Mesothelial cell of epicardium (in vitro differentiated cells): ENCODE data around the gene PRM3. TPM values are rescaled to one million over a fixed set of nuclear protein-coding genes. Genes with fewer than 3 reads are reported as not detected.

Experiments
- DNase-seq, 2 experiments: peaks; one replicate each; pipeline ENCODE4 v3.0.0; 2021; ENCODE audit warnings: low spot score in 2 of 2; ENCODE audit not compliant: unreplicated experiment in 2 of 2
- H3K27ac Mint-ChIP-seq: 2 replicates; pipeline ENCODE4 v1.8.0; 2021; ENCODE audit warnings: mixed read lengths
- H3K27me3 Mint-ChIP-seq: 2 replicates; pipeline ENCODE4 v1.8.0; 2021; ENCODE audit warnings: low read depth, mixed read lengths
- H3K36me3 Mint-ChIP-seq: 2 replicates; pipeline ENCODE4 v1.8.0; 2021; ENCODE audit warnings: mixed read lengths
- H3K4me1 Mint-ChIP-seq: 2 replicates; pipeline ENCODE4 v1.8.0; 2021; ENCODE audit warnings: mixed read lengths
- H3K4me3 Mint-ChIP-seq: 2 replicates; pipeline ENCODE4 v1.8.0; 2021; ENCODE audit warnings: mild to moderate bottlenecking, moderate library complexity, mixed read lengths
- H3K9me3 Mint-ChIP-seq: 2 replicates; pipeline ENCODE4 v1.8.0; 2021; ENCODE audit warnings: mixed read lengths
- CTCF ChIP-seq: fragments of 200-600 bp; sonication (generic); IDR thresholded peaks from one replicate; pipeline ENCODE4 v1.5.0; 2021; ENCODE audit warnings: antibody characterized with exemption; ENCODE audit not compliant: unreplicated experiment
- total RNA-seq: library from RNA; stranded (reverse); gene quantifications from 3 replicates; pipeline ENCODE4 v1.2.1, GENCODE V29; 2021

The PRM3 gene
- total RNA-seq, 1 donor from 2014 or later: not detected

GRCh38 chr16:11236461-11237254 is 36.8 kb downstream of the PRM3 start:
- TF ChIP-seq CTCF: no peak
- Mint-ChIP-seq H3K27ac (no peak overlapping the region), H3K36me3 (no peaks in the 10 kb centered on the region), H3K4me1 (no peaks in the 10 kb centered on the region), H3K27me3 (no peaks in the 10 kb centered on the region), H3K4me3 (no peak overlapping the region), H3K9me3 (no peaks in the 10 kb centered on the region)
- DNase-seq: no peak

DNA sequence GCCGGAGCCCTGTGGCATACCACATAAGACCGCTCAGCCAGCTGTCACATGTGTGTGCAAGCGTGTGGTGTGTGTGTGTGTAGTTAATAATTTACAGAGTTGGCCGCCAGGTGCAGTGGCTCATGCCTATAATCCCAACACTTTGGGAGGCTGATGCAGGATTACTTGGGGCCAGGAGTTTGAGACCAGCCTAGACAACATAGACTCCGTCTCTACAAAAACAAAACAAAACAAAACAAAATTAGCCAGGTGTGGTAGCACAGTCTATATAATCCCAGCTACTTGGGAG is 37.8 kb downstream of the PRM3 start:
- Mint-ChIP-seq H3K27me3 (no peaks in the 10 kb centered on the region), H3K36me3 (no peaks in the 10 kb centered on the region), H3K9me3 (no peaks in the 10 kb centered on the region), H3K4me1 (no peaks in the 10 kb centered on the region), H3K4me3 (no peak overlapping the region), H3K27ac (no peak overlapping the region)
- no peak for TF ChIP-seq CTCF
- DNase-seq: no peak

GRCh38 chr16:11234884-11235702 is 38.3 kb downstream of the PRM3 start:
- no peak for TF ChIP-seq CTCF
- Mint-ChIP-seq H3K9me3 (no peaks in the 10 kb centered on the region), H3K27ac (no peak overlapping the region), H3K4me1 (no peaks in the 10 kb centered on the region), H3K36me3 (no peaks in the 10 kb centered on the region), H3K4me3 (no peak overlapping the region), H3K27me3 (no peaks in the 10 kb centered on the region)
- no peak for DNase-seq

DNA sequence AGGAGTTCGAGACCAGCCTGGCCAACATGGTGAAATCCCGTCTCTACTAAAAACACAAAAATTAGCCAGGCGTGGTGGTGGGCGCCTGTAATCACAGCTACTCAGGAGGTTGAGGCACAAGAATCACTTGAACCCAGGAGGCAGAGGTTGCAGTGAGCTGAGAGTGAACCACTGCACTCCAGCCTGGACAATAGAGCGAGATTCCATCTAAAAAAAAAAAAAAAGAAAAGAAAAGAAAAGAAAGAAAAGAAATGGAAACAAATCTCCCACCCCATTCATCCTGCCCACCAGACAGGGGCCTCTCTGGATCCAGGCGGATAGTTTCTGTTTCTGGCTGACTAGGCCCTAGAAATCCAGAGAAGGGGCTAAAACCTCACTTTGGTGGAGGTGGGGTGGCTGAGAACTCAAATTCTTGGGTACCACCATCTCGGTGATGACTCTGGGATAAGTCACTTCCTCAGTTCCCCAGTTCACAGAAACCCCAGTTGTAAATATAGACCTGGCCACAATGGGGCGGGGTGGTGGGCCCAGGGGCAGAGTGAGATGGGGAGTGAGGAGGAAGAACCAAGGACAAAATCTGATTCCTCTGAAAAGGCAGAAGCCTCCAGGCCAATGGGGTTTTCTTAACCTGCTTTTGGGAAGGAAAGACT is 39.6 kb downstream of the PRM3 start:
- H3K4me1 Mint-ChIP-seq: no peaks in the 10 kb centered on the region
- H3K27me3 Mint-ChIP-seq: no peaks in the 10 kb centered on the region
- no peak overlapping the region for H3K27ac Mint-ChIP-seq
- no peak for DNase-seq
- H3K4me3 Mint-ChIP-seq: no peak overlapping the region
- H3K9me3 Mint-ChIP-seq: no peaks in the 10 kb centered on the region
- no peaks in the 10 kb centered on the region for H3K36me3 Mint-ChIP-seq
- no peak for TF ChIP-seq CTCF

- no peak for TF ChIP-seq CTCF
- H3K27ac Mint-ChIP-seq: no peak overlapping the region
- no peaks in the 10 kb centered on the region for H3K27me3 Mint-ChIP-seq
- no peaks in the 10 kb centered on the region for H3K9me3 Mint-ChIP-seq
- H3K36me3 Mint-ChIP-seq: no peaks in the 10 kb centered on the region
- DNase-seq: no peak
- no peaks in the 10 kb centered on the region for H3K4me1 Mint-ChIP-seq
- no peak overlapping the region for H3K4me3 Mint-ChIP-seq
Measured at GRCh38 chr16:11232852-11233726, 40.3 kb downstream of the PRM3 start.
